ENCODE measurements around the gene ANO8.

The ANO8 gene

GRCh38 chr19:17327654-17328516, 6.8 kb downstream of the ANO8 start:
- DNase-seq: peak; percentile 60

DNA sequence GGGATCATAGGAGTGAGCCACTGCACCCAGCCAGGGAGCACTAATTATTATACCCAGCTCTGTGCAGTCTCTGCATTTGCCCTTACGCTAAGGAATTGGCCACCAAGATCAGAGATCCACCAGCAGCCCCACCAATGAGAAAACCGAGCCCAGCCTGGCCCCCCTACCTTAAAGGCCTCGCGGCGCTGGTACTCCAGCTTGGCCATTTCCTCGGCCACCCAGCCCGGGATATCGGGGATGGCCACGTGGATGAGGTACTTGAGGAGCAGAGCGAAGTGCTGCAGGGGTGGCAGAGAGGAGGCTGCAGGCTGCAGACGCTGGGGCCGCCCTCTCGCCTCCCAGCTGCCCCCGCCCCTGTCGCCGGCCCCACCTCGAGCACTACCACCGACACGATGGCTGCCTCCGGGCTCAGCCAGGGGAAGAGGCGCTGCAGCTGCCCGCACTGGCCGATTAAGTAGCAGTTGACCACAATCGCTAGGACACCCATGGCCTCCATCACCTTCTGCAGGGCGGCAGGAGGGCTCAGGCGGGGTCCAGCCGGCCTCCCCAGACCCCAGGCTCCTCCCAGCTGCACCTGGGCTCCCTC, 7.5 kb downstream of the ANO8 start:
- no peak for DNase-seq

- DNase-seq: no peak
Observed at GRCh38 chr19:17326595-17326966, 8.1 kb downstream of the ANO8 start.

DNA sequence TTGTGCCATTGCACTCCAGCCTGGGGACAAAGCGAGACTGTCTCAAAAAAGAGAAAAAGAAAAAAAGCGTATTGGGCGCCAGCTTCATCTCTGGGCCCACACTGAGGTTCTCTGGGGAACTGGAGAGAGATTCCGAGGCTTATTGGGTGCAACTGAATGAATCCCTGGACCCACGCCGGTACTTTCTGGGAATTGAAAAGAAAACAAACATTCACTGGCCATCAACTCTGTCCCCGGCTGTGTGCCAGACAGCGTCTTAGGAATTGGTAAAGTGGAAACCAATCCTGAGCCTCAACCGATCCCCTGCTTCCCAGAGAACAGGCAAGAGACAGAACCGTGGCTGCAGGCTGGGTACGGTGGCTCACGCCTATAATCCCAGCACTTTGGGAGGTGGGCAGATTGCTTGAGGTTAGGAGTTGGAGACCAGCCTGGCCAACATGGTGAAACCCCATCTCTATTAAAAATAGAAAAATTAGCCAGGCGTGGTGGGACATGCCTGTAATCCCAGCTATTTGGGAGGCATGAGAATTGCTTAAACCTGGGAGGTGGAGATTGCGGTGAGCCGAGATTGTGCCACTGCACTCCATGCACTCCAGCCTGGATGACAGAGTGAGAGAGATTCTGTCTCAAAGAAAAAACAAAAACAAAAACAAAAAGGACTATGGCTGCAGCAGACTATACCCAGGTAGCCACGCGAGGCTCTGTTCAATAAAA, 8.6 kb downstream of the ANO8 start:
- DNase-seq: no peak

DNA sequence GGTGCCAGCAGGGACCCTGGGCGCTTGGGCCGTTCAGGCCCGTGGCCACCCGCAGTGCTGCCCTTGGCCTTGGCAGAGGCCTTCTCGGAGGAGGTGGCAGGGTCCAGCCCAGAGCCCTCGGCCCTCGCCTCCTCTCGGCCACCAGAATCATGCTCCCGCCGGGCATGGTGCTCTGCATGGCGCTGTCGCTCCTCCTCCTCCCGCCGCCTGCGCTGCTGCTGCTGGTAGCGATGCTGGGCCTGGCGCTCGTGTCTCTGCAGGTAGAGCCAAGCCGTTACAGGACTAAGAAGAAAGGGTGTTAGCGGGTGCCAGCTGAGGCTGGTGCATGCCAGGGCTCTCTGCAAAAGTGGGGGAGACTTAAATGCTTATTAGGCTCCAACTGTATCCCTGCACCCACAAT, 9.5 kb downstream of the ANO8 start:
- no peak for DNase-seq

- no peak for DNase-seq
Observed at GRCh38 chr19:17324357-17325114, 10.1 kb downstream of the ANO8 start.

GRCh38 chr19:17323964-17324332, 10.7 kb downstream of the ANO8 start:
- DNase-seq: no peak

DNA sequence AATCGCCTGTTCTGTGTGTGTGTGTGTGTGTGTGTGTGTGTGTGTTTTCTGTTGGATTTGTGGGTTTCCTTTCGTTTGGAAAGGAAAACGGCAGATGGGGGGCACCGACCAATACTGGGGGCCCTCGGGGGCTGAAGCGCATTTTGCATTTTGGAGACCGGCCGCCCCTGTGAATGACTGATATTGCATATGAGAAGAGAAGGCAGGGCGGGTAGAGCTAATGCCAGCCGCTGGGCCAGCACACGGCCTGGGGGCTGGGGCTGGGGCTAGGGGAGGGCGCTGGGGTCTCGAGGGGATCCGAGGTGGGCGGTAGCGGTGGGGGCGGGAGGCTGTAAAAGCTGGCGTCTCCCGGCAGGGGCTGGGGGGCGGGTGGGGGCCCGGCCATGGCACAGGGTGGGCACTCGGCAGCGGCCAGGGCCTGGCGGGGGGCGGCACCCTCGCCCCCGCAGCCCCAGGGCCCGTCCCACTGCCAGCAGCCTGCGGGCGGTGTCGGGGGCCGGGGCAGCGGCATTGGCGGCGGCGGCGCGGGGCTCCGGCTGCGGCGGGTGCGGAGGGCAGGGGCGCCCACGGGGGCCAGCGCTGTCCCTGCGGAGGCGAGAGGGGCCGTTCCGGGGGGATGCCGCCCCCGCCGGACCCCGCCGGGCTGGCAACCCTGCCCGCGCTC, 11.2 kb downstream of the ANO8 start:
- no peak for DNase-seq

DNA sequence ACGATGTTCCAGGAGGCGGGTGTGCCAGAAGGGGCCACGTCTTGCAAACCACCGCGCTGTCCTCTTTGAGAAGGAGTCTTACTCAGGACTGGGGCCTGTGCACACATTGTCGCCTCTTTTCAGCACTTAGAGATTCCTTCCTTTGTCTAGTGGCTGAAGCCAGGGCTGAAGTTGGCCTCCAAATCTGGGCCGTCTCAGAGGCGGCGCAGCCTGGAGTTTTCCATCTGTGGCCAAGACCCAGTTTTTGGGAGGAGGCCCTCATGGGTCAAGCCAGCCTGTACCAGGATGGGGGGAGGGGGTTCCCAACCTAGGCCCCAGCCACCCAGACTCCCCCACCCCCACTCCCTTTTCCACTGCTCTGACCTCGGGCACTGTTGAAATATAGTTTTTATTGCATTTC, 11.8 kb downstream of the ANO8 start:
- no peak for DNase-seq

DNA sequence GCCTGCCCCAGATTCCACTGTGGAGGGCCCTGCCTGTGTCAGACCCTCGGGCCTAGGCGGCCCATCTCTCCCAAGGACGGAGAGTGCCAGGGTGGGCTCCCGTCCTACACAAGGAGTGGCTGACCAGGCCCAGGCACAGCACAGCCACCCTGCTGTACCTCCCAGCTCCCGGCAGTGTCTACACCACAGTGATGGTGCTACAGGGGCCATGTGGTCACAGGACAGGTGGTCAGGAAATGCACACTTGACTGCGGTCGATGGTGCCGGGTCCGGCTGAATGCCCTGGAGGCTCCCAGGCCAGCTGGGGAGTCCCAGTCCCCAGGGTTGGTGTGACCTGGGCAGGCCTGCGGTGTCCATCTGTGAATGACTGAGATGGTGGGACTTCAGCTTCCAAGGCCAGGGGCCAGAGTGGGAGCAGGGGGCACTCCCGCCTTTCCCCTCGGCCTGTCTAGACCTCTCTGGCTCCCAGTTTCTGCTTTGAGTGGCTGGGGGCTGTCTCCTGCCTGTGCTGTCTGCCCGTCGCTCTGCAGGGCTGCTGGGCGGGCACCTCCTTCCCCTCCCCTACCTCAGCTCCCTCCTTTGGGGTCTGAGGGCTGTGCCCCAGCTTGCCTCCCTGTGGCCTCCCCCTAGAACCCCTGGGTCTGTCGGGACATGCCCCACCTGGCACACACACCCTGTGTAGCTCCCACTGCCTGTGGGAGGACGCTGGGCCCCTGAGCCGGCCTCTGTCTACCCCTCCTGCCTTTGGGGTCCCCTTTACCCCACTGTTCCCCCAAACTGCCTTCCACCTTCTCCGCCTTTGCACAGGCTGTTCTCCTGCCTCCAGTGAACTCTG, 12.8 kb downstream of the ANO8 start:
- no peak for DNase-seq

- DNase-seq: no peak
Observed at GRCh38 chr19:17320435-17320834, 14.2 kb downstream of the ANO8 start.

GRCh38 chr19:17319473-17320238, 15.0 kb downstream of the ANO8 start:
- DNase-seq: no peak

GRCh38 chr19:17318966-17319365, 15.7 kb downstream of the ANO8 start:
- DNase-seq: no peak

DNA sequence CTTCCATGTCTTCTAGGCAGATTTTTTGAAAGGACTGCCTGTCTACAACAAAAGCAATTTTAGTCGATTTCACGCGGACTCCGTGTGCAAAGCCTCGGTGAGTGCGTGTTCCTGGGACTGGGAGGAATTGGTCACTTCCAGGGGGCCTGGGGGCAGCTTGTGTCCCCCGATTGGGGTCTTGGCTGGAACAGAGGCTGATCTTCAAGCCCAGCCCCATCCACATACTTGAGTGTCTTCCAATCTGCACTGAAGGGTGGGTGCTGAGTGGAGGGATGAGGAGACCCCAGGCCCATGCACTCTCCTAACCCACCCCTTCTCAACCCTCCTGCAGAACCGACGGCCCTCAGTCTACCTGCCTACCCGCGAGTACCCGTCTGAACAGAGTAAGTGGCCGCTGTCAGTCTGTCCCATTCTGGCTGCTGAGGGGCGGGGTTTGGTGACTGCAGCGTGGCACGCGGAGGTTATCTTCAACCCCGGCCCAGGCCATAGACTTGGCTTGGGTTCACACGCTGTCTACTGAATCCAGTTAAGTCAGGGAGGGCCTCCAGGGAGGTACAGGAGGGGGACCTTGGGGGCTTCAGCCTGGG, 20.6 kb downstream of the ANO8 start:
- DNase-seq: no peak

DNA sequence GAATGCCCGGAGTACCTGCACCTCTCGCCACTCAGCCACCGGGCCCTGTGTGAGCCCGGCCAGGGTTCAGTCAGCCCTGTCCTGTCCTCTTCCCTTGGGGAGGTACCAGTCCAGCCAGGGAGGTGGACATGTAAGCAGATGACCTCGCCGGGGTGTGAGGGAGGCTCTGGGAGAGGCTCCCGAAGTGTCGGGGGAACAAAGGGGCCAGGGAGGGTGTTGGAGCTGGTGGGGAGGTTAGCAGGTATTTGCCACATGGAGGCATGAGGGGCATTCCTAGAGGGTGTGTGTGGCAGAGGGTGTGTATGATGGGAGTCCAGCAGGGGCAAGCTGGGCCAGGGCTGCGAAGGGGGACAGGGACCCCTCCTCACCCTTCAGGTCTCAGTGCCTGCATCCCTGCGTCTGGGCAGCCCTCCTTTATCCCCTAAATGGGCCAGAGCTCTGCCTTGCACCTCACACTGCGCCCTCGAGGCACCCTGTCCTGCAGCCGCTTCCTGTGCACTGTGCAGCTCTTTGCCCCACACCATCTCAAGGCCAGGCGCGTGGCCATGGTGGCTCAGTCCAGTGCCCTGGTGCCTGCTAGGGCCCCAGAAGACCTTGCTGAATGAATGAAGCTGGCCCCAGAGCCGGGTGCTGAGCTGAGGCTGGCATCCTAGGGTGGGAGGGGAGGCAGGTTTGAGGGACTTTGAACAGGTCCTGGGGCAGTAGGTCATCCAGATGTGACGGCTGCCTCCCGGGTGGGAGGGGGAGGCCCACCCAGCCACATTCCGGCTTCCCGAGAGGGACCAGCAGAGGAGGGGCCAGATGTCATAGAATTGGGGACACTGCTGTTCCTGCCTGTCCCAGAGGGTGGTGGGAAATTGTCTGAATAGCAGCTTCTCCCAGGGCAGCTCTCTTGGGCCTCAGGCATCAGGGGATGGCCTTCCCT, 22.2 kb downstream of the ANO8 start:
- no peak for DNase-seq

DNA sequence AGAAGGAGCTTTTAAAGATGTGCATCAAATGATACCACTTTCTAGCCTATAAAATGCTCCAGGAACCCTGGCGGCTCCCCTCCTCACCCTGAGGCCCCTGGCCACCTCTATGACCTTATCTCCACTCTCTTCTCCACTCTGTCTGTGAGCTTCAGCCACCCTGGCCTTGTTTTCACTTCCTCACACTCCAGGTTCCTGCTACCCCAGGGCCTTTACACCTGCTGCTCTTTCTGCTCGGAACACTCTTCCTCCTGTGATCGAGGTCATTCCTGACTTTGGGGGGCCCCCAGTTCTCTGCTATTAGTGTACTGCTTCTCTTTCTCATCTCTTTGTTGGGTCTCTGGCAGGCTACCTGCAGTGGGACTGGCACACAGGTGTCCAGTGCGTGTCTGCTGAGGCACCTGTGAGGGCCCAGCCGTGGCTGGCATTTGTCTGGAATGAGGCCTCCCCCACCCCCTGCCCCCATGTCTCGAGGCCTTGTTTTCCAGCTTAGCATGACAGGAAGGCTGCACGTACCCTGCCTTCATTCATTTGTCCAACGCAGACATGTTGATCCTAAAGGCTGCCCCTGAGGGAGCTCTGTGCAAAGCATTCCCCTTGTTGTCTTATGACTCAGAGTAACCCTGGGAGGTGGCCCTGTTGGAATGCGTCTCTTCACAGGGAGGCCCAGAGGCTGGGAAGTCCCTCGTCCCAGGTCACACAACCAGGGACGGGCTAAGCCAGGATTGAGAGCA, 23.0 kb downstream of the ANO8 start:
- DNase-seq: no peak

- DNase-seq: no peak
Observed at GRCh38 chr19:17309965-17310461, 24.6 kb downstream of the ANO8 start.

- peak; percentile 100 for DNase-seq
Observed at GRCh38 chr19:17309198-17309964, 25.3 kb downstream of the ANO8 start, which contains the start of gene DDA1. TSS of gene DDA1 (plus strand) at chr19:17309563. CDS start at chr19:17309655, 92 bp downstream.

All from CD4-positive, alpha-beta T cell treated with Interferon gamma for 1 hour (primary cell).